AG04450 (cell line): ENCODE results near the gene HOXA4. TPM values are rescaled to one million over a fixed set of nuclear protein-coding genes. Genes with fewer than 3 reads are reported as not detected.

Source experiments
- CTCF ChIA-PET: fragments of 300-600, 350-600 bp; formaldehyde crosslinking; extraction: SDS; loops from one replicate; lab custom pipeline; 2022; ENCODE audit warnings: antibody characterized with exemption, inconsistent platforms; lab: Charles Lee
- POLR2A ChIA-PET: fragments of 350-600 bp; formaldehyde crosslinking; extraction: SDS; loops from one replicate; lab custom pipeline; 2021; ENCODE audit warnings: antibody characterized with exemption, inconsistent platforms; lab: Yijun Ruan, JAX
- DNase-seq: peaks from one replicate; pipeline ENCODE4 v3.0.0-alpha.2; 2011; ENCODE audit warnings: low read depth, low spot score
- H3K27ac ChIP-seq: one replicate; pipeline ENCODE4 v1.5.1; 2012; ENCODE audit warnings: low read depth, low read length, control low read depth
- H3K27me3 ChIP-seq: one replicate; pipeline ENCODE4 v1.6.0; 2012; ENCODE audit warnings: low read length; ENCODE audit not compliant: control insufficient read depth, insufficient read depth
- H3K4me3 ChIP-seq: 2 replicates; pipeline ENCODE4 v1.5.1; 2011; ENCODE audit warnings: mild to moderate bottlenecking, low read depth, low read length, control low read depth
- H3K9me3 ChIP-seq: 2 replicates; pipeline ENCODE4 v1.5.1; 2012; ENCODE audit warnings: low read length; ENCODE audit not compliant: control insufficient read depth, insufficient read depth
- CTCF ChIP-seq: IDR thresholded peaks from 2 replicates; pipeline ENCODE4 v1.5.1; 2011; ENCODE audit warnings: low read depth, low read length, control low read depth, inconsistent platforms
- polyA plus RNA-seq: library from polyadenylated mRNA; depleted of rRNA; stranded (reverse); fragments of >200 nt; gene quantifications from 2 replicates; pipeline ENCODE4 v1.2.3, GENCODE V29; 2011

HOXA4 gene
- polyA plus RNA-seq, 1 experiment = 5.8 TPM

- H3K27ac ChIP-seq = peak overlapping the region; percentile 94
- TF ChIP-seq CTCF = no peak
- H3K27me3 ChIP-seq = no peaks in the 10 kb centered on the region
- DNase-seq = peak; percentile 86
- H3K4me3 ChIP-seq = peak overlapping the region; percentile 60
- H3K9me3 ChIP-seq = no peaks in the 10 kb centered on the region
- CTCF ChIA-PET = interaction anchor here (1.3 kb wide), 1 partner anchor 9 kb away, joined by 4 read pairs; no protein-coding TSS in a partner anchor
- POLR2A ChIA-PET = interaction anchor here (0.6 kb wide), 1 partner anchor 37 kb away, joined by 4 read pairs; no protein-coding TSS in a partner anchor
Observed at GRCh38 chr7:27124096-27124901, 6.3 kb downstream of the HOXA4 start.

- no peak for DNase-seq
- Histone ChIP-seq H3K4me3 (peak overlapping the region; percentile 60), H3K9me3 (no peaks in the 10 kb centered on the region), H3K27me3 (no peaks in the 10 kb centered on the region), H3K27ac (peak overlapping the region; percentile 94)
- ChIA-PET CTCF (interaction anchor here (1.3 kb wide), 1 partner anchor 9 kb away, joined by 4 read pairs; no protein-coding TSS in a partner anchor), POLR2A (interaction anchor here (0.7 to 1.2 kb wide), 3 partner anchors 11 to 1267 kb away, joined by 3 read pairs; no protein-coding TSS in a partner anchor)
- TF ChIP-seq CTCF = no peak
Observed at GRCh38 chr7:27123477-27124053, 7.0 kb downstream of the HOXA4 start.

GRCh38 chr7:27123007-27123476 lies 7.5 kb downstream of the HOXA4 start:
- H3K4me3 ChIP-seq = peak overlapping the region; percentile 60
- H3K27ac ChIP-seq = peak overlapping the region; percentile 94
- POLR2A ChIA-PET = interaction anchor here (0.7 to 1.6 kb wide), 6 partner anchors 10 to 1266 kb away, joined by 3 to 7 read pairs (median 3); partner anchors contain the start of gene SKAP2
- DNase-seq = no peak
- no peak for TF ChIP-seq CTCF
- no peaks in the 10 kb centered on the region for H3K9me3 ChIP-seq
- H3K27me3 ChIP-seq = no peaks in the 10 kb centered on the region
- CTCF ChIA-PET = interaction anchor here (1.2 kb wide), 1 partner anchor 265 kb away, joined by 3 read pairs; no protein-coding TSS in a partner anchor

- ChIA-PET POLR2A (interaction anchor here (0.7 to 1.6 kb wide), 7 partner anchors 9 to 1266 kb away, joined by 3 to 7 read pairs (median 3); partner anchors contain the start of gene SKAP2), CTCF (interaction anchor here (0.6 to 3.1 kb wide), 3 partner anchors 21 to 265 kb away, joined by 3 to 16 read pairs (median 3); partner anchors contain the start of gene HOXA5)
- H3K4me3 ChIP-seq = peak overlapping the region; percentile 60
- peak overlapping the region; percentile 94 for H3K27ac ChIP-seq
- no peak for DNase-seq
- no peaks in the 10 kb centered on the region for H3K27me3 ChIP-seq
- no peaks in the 10 kb centered on the region for H3K9me3 ChIP-seq
- TF ChIP-seq CTCF = no peak
Observed at GRCh38 chr7:27122077-27122910, 8.3 kb downstream of the HOXA4 start.
